Testis (tissue), 2 donors: ENCODE measurements around the gene CNKSR2.

Experiments used
- CTCF ChIP-seq, 3 experiments: fragments of 450-650 bp in 2 of 3; fragments of 200-600 bp in 1 of 3; sonication (generic) in 1 of 3; IDR thresholded peaks; one replicate each; pipeline ENCODE4 v1.5.1; 2016 to 2019; ENCODE audit warnings: antibody characterized with exemption in 3 of 3, mild to moderate bottlenecking in 2 of 3, moderate library complexity in 1 of 3
- POLR2A ChIP-seq: fragments of 450-650 bp; IDR thresholded peaks from one replicate; pipeline ENCODE4 v1.6.1; 2017; ENCODE audit warnings: antibody characterized with exemption, mild to moderate bottlenecking, moderate library complexity

DNA sequence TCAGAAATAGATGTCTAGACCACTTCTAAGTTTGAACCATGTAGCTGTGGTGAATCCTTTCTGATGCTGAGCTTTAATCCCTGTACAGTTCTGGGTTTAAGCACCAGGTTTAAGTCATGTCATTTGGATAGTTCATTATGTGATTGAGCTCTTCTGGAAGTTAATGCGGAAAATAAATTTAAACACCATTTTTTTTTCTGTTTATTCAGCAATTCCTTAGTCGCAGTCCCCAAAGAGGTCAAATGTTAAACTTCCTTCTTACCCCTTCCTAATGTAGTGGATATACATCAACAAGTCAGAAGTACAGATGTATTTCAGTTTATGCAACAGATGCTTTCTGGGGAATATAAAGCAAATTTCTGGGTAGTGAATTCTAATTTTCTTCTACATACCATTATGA, 52.9 kb downstream of the CNKSR2 start:
- no peak for TF ChIP-seq CTCF (IDR thresholded peaks at IDR 0.05)
- no peak for TF ChIP-seq POLR2A
